Neural cell (in vitro differentiated cells): Measurements from ENCODE around the gene SH3RF3. TPM values are rescaled to one million over a fixed set of nuclear protein-coding genes. Genes with fewer than 3 reads are reported as not detected.

Source experiments
- H2AFZ ChIP-seq: fragments of 200-600, 300-800 bp; sonication (generic), shearing (Covaris generic); 2 replicates; pipeline ENCODE4 v1.6.0; 2014; ENCODE audit warnings: low read depth, mild to moderate bottlenecking, antibody characterized with exemption, low read length, moderate library complexity
- H3F3A ChIP-seq: fragments of 200-600 bp; shearing (Covaris generic); 2 replicates; pipeline ENCODE4 v1.6.1; 2016; ENCODE audit warnings: mild to moderate bottlenecking, moderate library complexity, mixed read lengths, antibody characterized with exemption, low read length; ENCODE audit not compliant: insufficient read depth, poor library complexity, severe bottlenecking
- H3K27ac ChIP-seq: fragments of 200-600, 300-800 bp; sonication (generic), shearing (Covaris generic); 2 replicates; pipeline ENCODE4 v1.5.1; 2014; ENCODE audit warnings: mild to moderate bottlenecking, low read length, moderate library complexity
- H3K27me3 ChIP-seq: fragments of 300-800, 200-600 bp; sonication (generic), shearing (Covaris generic); 2 replicates; pipeline ENCODE4 v1.6.0; 2014; ENCODE audit warnings: mild to moderate bottlenecking, low read depth, low read length, moderate library complexity; ENCODE audit not compliant: insufficient read depth
- H3K36me3 ChIP-seq: fragments of 300-800, 200-600 bp; sonication (generic), shearing (Covaris generic); 2 replicates; pipeline ENCODE4 v1.5.1; 2014; ENCODE audit warnings: mild to moderate bottlenecking, antibody characterized with exemption, low read length, moderate library complexity; ENCODE audit not compliant: insufficient read depth
- H3K4me2 ChIP-seq: fragments of 300-800, 200-600 bp; sonication (generic), shearing (Covaris generic); 2 replicates; pipeline ENCODE4 v1.6.0; 2014; ENCODE audit warnings: mild to moderate bottlenecking, low read length
- H3K4me3 ChIP-seq: fragments of 300-800, 200-600 bp; sonication (generic), shearing (Covaris generic); 2 replicates; pipeline ENCODE4 v1.5.1; 2014; ENCODE audit warnings: mild to moderate bottlenecking, low read length, moderate library complexity
- H3K79me2 ChIP-seq: fragments of 200-600 bp; shearing (Covaris generic); replicated peaks from 2 replicates; pipeline ENCODE4 v1.6.0; 2014; ENCODE audit warnings: mild to moderate bottlenecking, low read length, moderate library complexity; ENCODE audit not compliant: insufficient read depth
- H3K9ac ChIP-seq: fragments of 300-800, 200-600 bp; sonication (generic), shearing (Covaris generic); 2 replicates; pipeline ENCODE4 v1.6.1; 2016; ENCODE audit warnings: mild to moderate bottlenecking, low read length, mixed read lengths
- H3K9me2 ChIP-seq: fragments of 200-600 bp; shearing (Covaris generic); 2 replicates; pipeline ENCODE4 v1.6.1; 2016; ENCODE audit warnings: mild to moderate bottlenecking, low read length, mixed read lengths; ENCODE audit not compliant: insufficient read depth
- H3K9me3 ChIP-seq: fragments of 200-600, 300-800 bp; sonication (generic), shearing (Covaris generic); 2 replicates; pipeline ENCODE4 v1.6.1; 2016; ENCODE audit warnings: mild to moderate bottlenecking, mixed run types, low read length, moderate library complexity, mixed read lengths
- H4K20me1 ChIP-seq: fragments of 200-600 bp; shearing (Covaris generic); 2 replicates; pipeline ENCODE4 v1.6.1; 2016; ENCODE audit warnings: mild to moderate bottlenecking, mixed run types; ENCODE audit not compliant: insufficient read depth
- CTCF ChIP-seq: fragments of 450-650 bp; IDR thresholded peaks from 2 replicates; pipeline ENCODE4 v1.5.1; 2014; ENCODE audit warnings: antibody characterized with exemption, mild to moderate bottlenecking, moderate library complexity; ENCODE audit not compliant: poor library complexity, severe bottlenecking
- EP300 ChIP-seq: fragments of 450-650 bp; conservative IDR thresholded peaks from 2 replicates; pipeline ENCODE4 v1.6.1; 2014; ENCODE audit warnings: antibody characterized with exemption, mild to moderate bottlenecking, moderate library complexity; ENCODE audit not compliant: poor library complexity, severe bottlenecking
- EZH2 ChIP-seq: fragments of 200-600, 300-800 bp; shearing (Covaris generic), sonication (generic); IDR thresholded peaks from 2 replicates; pipeline ENCODE4 v1.6.1; 2014; ENCODE audit warnings: antibody characterized with exemption, low read length, borderline replicate concordance, mild to moderate bottlenecking; ENCODE audit not compliant: insufficient read depth, poor library complexity, severe bottlenecking
- MXI1 ChIP-seq: fragments of 450-650 bp; conservative IDR thresholded peaks from 2 replicates; pipeline ENCODE4 v1.6.1; 2014; ENCODE audit warnings: antibody characterized with exemption, mild to moderate bottlenecking; ENCODE audit not compliant: poor library complexity, severe bottlenecking
- POLR2AphosphoS5 ChIP-seq: IDR thresholded peaks from 2 replicates; pipeline ENCODE4 v1.6.1; 2012
- RAD21 ChIP-seq: fragments of 450-650 bp; conservative IDR thresholded peaks from 2 replicates; pipeline ENCODE4 v1.6.1; 2014; ENCODE audit warnings: antibody characterized with exemption, mild to moderate bottlenecking, moderate library complexity
- REST ChIP-seq: IDR thresholded peaks from 2 replicates; pipeline ENCODE4 v1.6.1; 2012; ENCODE audit warnings: borderline replicate concordance
- SMC3 ChIP-seq: fragments of 450-650 bp; conservative IDR thresholded peaks from 2 replicates; pipeline ENCODE4 v1.6.1; 2014; ENCODE audit warnings: antibody characterized with exemption, mild to moderate bottlenecking, moderate library complexity; ENCODE audit not compliant: poor library complexity
- TAF1 ChIP-seq: IDR thresholded peaks from 2 replicates; pipeline ENCODE4 v1.6.1; 2012; ENCODE audit warnings: low read depth
- polyA plus RNA-seq: library from polyadenylated mRNA; depleted of rRNA; stranded (reverse); fragments of >200 nt; gene quantifications from 2 replicates; pipeline ENCODE4 v1.2.3, GENCODE V29; 2014

SH3RF3 gene
- polyA plus RNA-seq, 1 donor from 2014 or later = 0.53 TPM

DNA sequence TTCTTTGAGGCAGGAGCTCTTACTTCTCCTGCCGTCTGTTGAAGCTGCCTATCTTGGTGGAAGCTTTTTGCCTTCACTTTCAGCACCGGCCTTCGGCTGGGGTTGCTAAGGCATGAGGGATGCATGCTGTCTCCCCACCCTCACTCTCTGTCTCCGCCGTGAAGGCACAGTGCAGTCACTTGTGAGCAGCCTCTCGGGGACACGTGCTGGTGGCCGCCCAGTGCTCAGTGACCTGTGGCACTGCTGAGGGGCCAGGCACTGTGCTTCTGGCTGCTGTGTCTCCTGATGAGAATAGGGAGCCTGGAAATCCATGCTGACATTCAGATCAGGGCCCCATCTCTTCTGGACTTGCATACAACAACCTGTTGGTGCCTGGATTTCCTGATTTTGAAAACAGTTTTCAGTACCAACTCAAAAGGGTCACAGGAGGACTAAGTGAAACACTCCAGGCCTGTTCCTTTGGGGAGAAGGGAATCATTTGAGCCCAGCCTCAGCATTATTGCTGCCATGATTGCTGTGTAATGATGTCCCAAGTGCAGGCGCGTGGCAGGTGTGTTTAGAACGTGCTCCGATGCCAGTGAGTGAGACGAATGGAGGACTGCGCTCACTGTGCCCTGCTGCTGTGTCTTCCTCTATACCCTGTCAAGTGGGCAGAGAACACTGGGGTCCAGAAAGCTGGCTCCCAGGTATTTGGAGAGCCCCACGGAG, 266.6 kb downstream of the SH3RF3 start:
- Histone ChIP-seq H3K36me3 (no peaks in the 10 kb centered on the region), H3K9ac (no peak overlapping the region), H3K4me2 (no peak overlapping the region), H3K79me2 (no peaks in the 10 kb centered on the region), H3F3A (no peaks in the 10 kb centered on the region), H3K9me3 (no peaks in the 10 kb centered on the region), H3K27me3 (no peaks in the 10 kb centered on the region), H2AFZ (no peak overlapping the region), H3K9me2 (no peaks in the 10 kb centered on the region), H3K4me3 (no peak overlapping the region), H4K20me1 (no peaks in the 10 kb centered on the region), H3K27ac (no peak overlapping the region)
- TF ChIP-seq REST (no peak), CTCF (no peak), MXI1 (no peak), SMC3 (no peak), TAF1 (no peak), RAD21 (no peak), EZH2 (no peak), EP300 (no peak), POLR2AphosphoS5 (no peak)

- no peak overlapping the region for H3K4me2 ChIP-seq
- no peaks in the 10 kb centered on the region for H3K36me3 ChIP-seq
- H3K79me2 ChIP-seq = no peaks in the 10 kb centered on the region
- no peaks in the 10 kb centered on the region for H4K20me1 ChIP-seq
- no peak overlapping the region for H3K9ac ChIP-seq
- no peak overlapping the region for H2AFZ ChIP-seq
- no peaks in the 10 kb centered on the region for H3K27me3 ChIP-seq
- H3K27ac ChIP-seq = no peak overlapping the region
- H3F3A ChIP-seq = no peaks in the 10 kb centered on the region
- no peaks in the 10 kb centered on the region for H3K9me3 ChIP-seq
- TF ChIP-seq REST (no peak), CTCF (no peak), POLR2AphosphoS5 (no peak), TAF1 (no peak), MXI1 (no peak), EZH2 (no peak), EP300 (no peak), RAD21 (no peak), SMC3 (no peak)
- H3K9me2 ChIP-seq = no peaks in the 10 kb centered on the region
- H3K4me3 ChIP-seq = no peak overlapping the region
These were observed 267.5 kb downstream of the SH3RF3 start for GRCh38 chr2:109396202-109397180.
